Nephron progenitor cell (in vitro differentiated cells): ENCODE results near the gene CLEC12A.

Source experiments
- DNase-seq: peaks from one replicate; pipeline ENCODE4 v3.0.0; 2021
- H3K27ac Mint-ChIP-seq: 2 replicates; pipeline ENCODE4 v1.8.0; 2021; ENCODE audit warnings: mild to moderate bottlenecking, moderate library complexity, mixed read lengths
- H3K27me3 Mint-ChIP-seq: 2 replicates; pipeline ENCODE4 v1.8.0; 2021; ENCODE audit warnings: mild to moderate bottlenecking, low read depth, mixed read lengths; ENCODE audit not compliant: poor library complexity
- H3K36me3 Mint-ChIP-seq: 2 replicates; pipeline ENCODE4 v1.8.0; 2021; ENCODE audit warnings: low read depth, mixed read lengths
- H3K4me1 Mint-ChIP-seq: 2 replicates; pipeline ENCODE4 v1.8.0; 2021; ENCODE audit warnings: mixed read lengths
- H3K4me3 Mint-ChIP-seq: 2 replicates; pipeline ENCODE4 v1.8.0; 2021; ENCODE audit warnings: mild to moderate bottlenecking, moderate library complexity, mixed read lengths
- H3K9me3 Mint-ChIP-seq: 2 replicates; pipeline ENCODE4 v1.8.0; 2021; ENCODE audit warnings: mild to moderate bottlenecking, moderate library complexity, mixed read lengths
- CTCF ChIP-seq: fragments of 200-600 bp; sonication (generic); IDR thresholded peaks from 2 replicates; pipeline ENCODE4 v1.5.0; 2021; ENCODE audit warnings: antibody characterized with exemption

CLEC12A gene

GRCh38 chr12:9999016-9999415 lies 27.8 kb downstream of the CLEC12A start, which contains the start of gene CLEC1B:
Gene CLEC1B, minus strand, starts transcription at chr12:9999121. Its CDS starts 21 bp downstream, at chr12:9999100.
- Mint-ChIP-seq H3K36me3 (no peaks in the 10 kb centered on the region), H3K4me3 (no peak within 1 kb of the TSS), H3K27me3 (peaks cover 3% of the 10 kb centered on the region), H3K27ac (no peak within 1 kb of the TSS), H3K4me1 (peaks cover 6% of the 10 kb centered on the region), H3K9me3 (no peaks in the 10 kb centered on the region)
- no peak for DNase-seq
- TF ChIP-seq CTCF, result no peak

- peaks cover 3% of the 10 kb centered on the region for H3K27me3 Mint-ChIP-seq
- DNase-seq, result no peak
- no peaks in the 10 kb centered on the region for H3K36me3 Mint-ChIP-seq
Measured at GRCh38 chr12:10001171-10001776, 30.1 kb downstream of the CLEC12A start.

GRCh38 chr12:10012630-10013330 lies 41.6 kb downstream of the CLEC12A start:
- TF ChIP-seq CTCF, result no peak
- no peaks in the 10 kb centered on the region for H3K4me1 Mint-ChIP-seq
- no peaks in the 10 kb centered on the region for H3K9me3 Mint-ChIP-seq
- no peaks in the 10 kb centered on the region for H3K27me3 Mint-ChIP-seq
- no peak overlapping the region for H3K27ac Mint-ChIP-seq
- no peaks in the 10 kb centered on the region for H3K36me3 Mint-ChIP-seq
- H3K4me3 Mint-ChIP-seq, result no peak overlapping the region
- no peak for DNase-seq

More at GRCh38 chr12:10001171-10001776, 30.1 kb downstream of the CLEC12A start:
- no peak for TF ChIP-seq CTCF
- Mint-ChIP-seq H3K4me1 (peaks cover 6% of the 10 kb centered on the region), H3K27ac (no peak overlapping the region), H3K4me3 (no peak overlapping the region), H3K9me3 (peaks cover 6% of the 10 kb centered on the region)

- no peaks in the 10 kb centered on the region for H3K36me3 Mint-ChIP-seq
- no peaks in the 10 kb centered on the region for H3K27me3 Mint-ChIP-seq
- no peak for TF ChIP-seq CTCF
- H3K4me3 Mint-ChIP-seq, result no peak overlapping the region
- no peaks in the 10 kb centered on the region for H3K9me3 Mint-ChIP-seq
- no peaks in the 10 kb centered on the region for H3K4me1 Mint-ChIP-seq
- H3K27ac Mint-ChIP-seq, result no peak overlapping the region
- no peak for DNase-seq
Measured at GRCh38 chr12:10015450-10015849, 44.2 kb downstream of the CLEC12A start.

- TF ChIP-seq CTCF, result no peak
- no peaks in the 10 kb centered on the region for H3K4me1 Mint-ChIP-seq
- no peak overlapping the region for H3K4me3 Mint-ChIP-seq
- no peak overlapping the region for H3K27ac Mint-ChIP-seq
- no peaks in the 10 kb centered on the region for H3K27me3 Mint-ChIP-seq
- DNase-seq, result no peak
- no peaks in the 10 kb centered on the region for H3K36me3 Mint-ChIP-seq
- no peaks in the 10 kb centered on the region for H3K9me3 Mint-ChIP-seq
Measured at GRCh38 chr12:10016881-10017280, 45.7 kb downstream of the CLEC12A start.

GRCh38 chr12:10018386-10018785 lies 47.2 kb downstream of the CLEC12A start:
- no peak for TF ChIP-seq CTCF

More at GRCh38 chr12:10018386-10018785, 47.2 kb downstream of the CLEC12A start:
- Mint-ChIP-seq H3K27me3 (no peaks in the 10 kb centered on the region), H3K27ac (no peak overlapping the region), H3K9me3 (no peaks in the 10 kb centered on the region), H3K4me1 (no peaks in the 10 kb centered on the region), H3K4me3 (no peak overlapping the region), H3K36me3 (no peaks in the 10 kb centered on the region)
- no peak for DNase-seq
